HG02610 (cell line): ENCODE data around the gene NR6A1.

Experiments used
- ATAC-seq: cut with Tn5 transposase; IDR thresholded peaks from one replicate; pipeline ENCODE4 v1.9.1; 2021; ENCODE audit warnings: mild to moderate bottlenecking, moderate library complexity; ENCODE audit not compliant: unreplicated experiment

The NR6A1 gene

GRCh38 chr9:124507880-124508423, 263.2 kb downstream of the NR6A1 start:
- ATAC-seq: no peak

- no peak for ATAC-seq
These were observed 263.9 kb downstream of the NR6A1 start, which contains the start of gene NR5A1 for GRCh38 chr9:124506931-124507879. NR5A1 (minus strand) TSS chr9:124507399; CDS start chr9:124503395, 4,004 bp downstream.

GRCh38 chr9:124506433-124506832, 264.7 kb downstream of the NR6A1 start:
- ATAC-seq: no peak

GRCh38 chr9:124505901-124506346, 265.2 kb downstream of the NR6A1 start:
- ATAC-seq: no peak

- no peak for ATAC-seq
These were observed 265.9 kb downstream of the NR6A1 start for GRCh38 chr9:124505006-124505900.

GRCh38 chr9:124504530-124505005, 266.5 kb downstream of the NR6A1 start:
- ATAC-seq: no peak

- no peak for ATAC-seq
These were observed 267.2 kb downstream of the NR6A1 start for GRCh38 chr9:124503713-124504529.

GRCh38 chr9:124502711-124503702, 268.1 kb downstream of the NR6A1 start:
- no peak for ATAC-seq

- no peak for ATAC-seq
These were observed 269.3 kb downstream of the NR6A1 start for GRCh38 chr9:124501771-124502320.

GRCh38 chr9:124500796-124501611, 270.1 kb downstream of the NR6A1 start:
- ATAC-seq: no peak

- no peak for ATAC-seq
These were observed 270.9 kb downstream of the NR6A1 start for GRCh38 chr9:124500028-124500795.

GRCh38 chr9:124499216-124499615, 271.9 kb downstream of the NR6A1 start:
- ATAC-seq: no peak

GRCh38 chr9:124498499-124499146, 272.5 kb downstream of the NR6A1 start:
- no peak for ATAC-seq

GRCh38 chr9:124498040-124498439, 273.1 kb downstream of the NR6A1 start:
- ATAC-seq: no peak

- ATAC-seq: no peak
These were observed 273.7 kb downstream of the NR6A1 start for GRCh38 chr9:124497441-124497840.

- no peak for ATAC-seq
These were observed 274.6 kb downstream of the NR6A1 start for GRCh38 chr9:124496463-124496862.

GRCh38 chr9:124496075-124496449, 275.0 kb downstream of the NR6A1 start:
- no peak for ATAC-seq
